HEK293 (cell line): ENCODE results near the gene ANKRD31.

Experiments
- CTCF ChIA-PET: fragments of 350-600 bp; formaldehyde crosslinking; extraction: SDS; loops from one replicate; lab custom pipeline; 2021; ENCODE audit warnings: antibody characterized with exemption; lab: Yijun Ruan, JAX
- POLR2A ChIA-PET: fragments of 300-600 bp; formaldehyde crosslinking; extraction: SDS; loops from one replicate; lab custom pipeline; 2020; ENCODE audit warnings: antibody characterized with exemption, inconsistent platforms; lab: Yijun Ruan, JAX
- H3K27ac ChIP-seq: fragments of 200-500 bp; sonication (Bioruptor generic); 2 replicates; pipeline ENCODE4 v1.5.1; 2014; ENCODE audit warnings: low read depth, low read length, control low read depth, inconsistent platforms; ENCODE audit errors: extremely low read depth
- H3K36me3 ChIP-seq, 2 experiments: fragments of 200-500 bp in 1 of 2; sonication (Bioruptor generic) in 1 of 2; 1 replicate in 1 of 2; 2 replicates in 1 of 2; pipeline ENCODE4 v1.5.1; 2014 to 2017; ENCODE audit warnings: inconsistent platforms in 2 of 2, low read length in 2 of 2; ENCODE audit not compliant: control insufficient read depth in 2 of 2, insufficient read depth in 1 of 2
- H3K4me1 ChIP-seq: fragments of 200-500 bp; sonication (Bioruptor generic); 2 replicates; pipeline ENCODE4 v1.5.1; 2014; ENCODE audit warnings: mild to moderate bottlenecking, low read length, inconsistent platforms; ENCODE audit not compliant: control insufficient read depth, insufficient read depth
- H3K4me3 ChIP-seq: 2 replicates; pipeline ENCODE4 v1.5.1; 2011; ENCODE audit warnings: low read depth, mild to moderate bottlenecking, control low read depth, low read length, moderate library complexity
- H3K9me3 ChIP-seq: fragments of 200-500 bp; sonication (Bioruptor generic); 2 replicates; pipeline ENCODE4 v1.5.1; 2014; ENCODE audit warnings: low read depth, low read length, inconsistent platforms; ENCODE audit not compliant: control insufficient read depth, insufficient read depth
- MYNN ChIP-seq: fragments of 450-650 bp; formaldehyde crosslinking; IDR thresholded peaks from 2 replicates; pipeline ENCODE4 v1.5.1; 2016; ENCODE audit warnings: missing biosample characterization, missing genetic modification characterization, borderline replicate concordance
- SCRT1 ChIP-seq: fragments of 450-650 bp; formaldehyde crosslinking; IDR thresholded peaks from 2 replicates; pipeline ENCODE4 v1.5.1; 2016; ENCODE audit warnings: missing biosample characterization, missing genetic modification characterization, borderline replicate concordance
- SCRT2 ChIP-seq: fragments of 450-650 bp; formaldehyde crosslinking; IDR thresholded peaks from 2 replicates; pipeline ENCODE4 v1.5.1; 2016; ENCODE audit warnings: missing biosample characterization, missing genetic modification characterization
- ZBTB17 ChIP-seq: fragments of 450-650 bp; formaldehyde crosslinking; IDR thresholded peaks from 2 replicates; pipeline ENCODE4 v1.5.1; 2016; ENCODE audit warnings: missing biosample characterization, missing genetic modification characterization
- ZBTB48 ChIP-seq: fragments of 450-650 bp; formaldehyde crosslinking; IDR thresholded peaks from 2 replicates; pipeline ENCODE4 v1.5.1; 2016; ENCODE audit warnings: missing biosample characterization, missing genetic modification characterization
- ZEB2 ChIP-seq: fragments of 450-650 bp; formaldehyde crosslinking; IDR thresholded peaks from 2 replicates; pipeline ENCODE4 v1.5.1; 2016; ENCODE audit warnings: missing biosample characterization, missing genetic modification characterization
- ZNF146 ChIP-seq: fragments of 450-650 bp; formaldehyde crosslinking; IDR thresholded peaks from 2 replicates; pipeline ENCODE4 v1.5.1; 2016; ENCODE audit warnings: missing biosample characterization, missing genetic modification characterization
- ZNF2 ChIP-seq: fragments of 450-650 bp; formaldehyde crosslinking; IDR thresholded peaks from 2 replicates; pipeline ENCODE4 v1.5.1; 2016; ENCODE audit warnings: missing biosample characterization, missing genetic modification characterization
- ZNF324 ChIP-seq: fragments of 450-650 bp; formaldehyde crosslinking; IDR thresholded peaks from 2 replicates; pipeline ENCODE4 v1.5.1; 2016; ENCODE audit warnings: missing biosample characterization, missing genetic modification characterization
- ZNF404 ChIP-seq: fragments of 450-650 bp; formaldehyde crosslinking; IDR thresholded peaks from 2 replicates; pipeline ENCODE4 v1.5.1; 2017; ENCODE audit warnings: missing biosample characterization, missing genetic modification characterization
- ZNF654 ChIP-seq: fragments of 450-650 bp; formaldehyde crosslinking; IDR thresholded peaks from 2 replicates; pipeline ENCODE4 v1.5.1; 2016; ENCODE audit warnings: low read depth, missing biosample characterization, missing genetic modification characterization
- ZNF660 ChIP-seq: fragments of 450-650 bp; IDR thresholded peaks from 2 replicates; pipeline ENCODE4 v1.5.1; 2018; ENCODE audit warnings: missing biosample characterization, mild to moderate bottlenecking, missing genetic modification characterization
- ZNF664 ChIP-seq: fragments of 450-650 bp; formaldehyde crosslinking; IDR thresholded peaks from 2 replicates; pipeline ENCODE4 v1.5.1; 2016; ENCODE audit warnings: missing biosample characterization, missing genetic modification characterization
- ZNF785 ChIP-seq: fragments of 450-650 bp; formaldehyde crosslinking; IDR thresholded peaks from 2 replicates; pipeline ENCODE4 v1.5.1; 2016; ENCODE audit warnings: missing biosample characterization, missing genetic modification characterization
- ZSCAN16 ChIP-seq: fragments of 450-650 bp; formaldehyde crosslinking; IDR thresholded peaks from 2 replicates; pipeline ENCODE4 v1.5.1; 2016; ENCODE audit warnings: missing biosample characterization, missing genetic modification characterization
- ZSCAN30 ChIP-seq: fragments of 450-650 bp; IDR thresholded peaks from 2 replicates; pipeline ENCODE4 v1.5.1; 2018; ENCODE audit warnings: missing biosample characterization, mild to moderate bottlenecking, missing genetic modification characterization, moderate library complexity
- ZXDB ChIP-seq: fragments of 450-650 bp; formaldehyde crosslinking; IDR thresholded peaks from 2 replicates; pipeline ENCODE4 v1.5.1; 2016; ENCODE audit warnings: missing biosample characterization, missing genetic modification characterization
- TF ChIP-seq, protein P1 (sequence below): fragments of 450-650 bp; formaldehyde crosslinking; IDR thresholded peaks from 2 replicates; pipeline ENCODE4 v1.5.1; 2016; ENCODE audit warnings: missing biosample characterization, missing genetic modification characterization, borderline replicate concordance
- TF ChIP-seq, protein P2 (sequence below): fragments of 450-650 bp; formaldehyde crosslinking; conservative IDR thresholded peaks from 2 replicates; pipeline ENCODE4 v1.5.1; 2016; ENCODE audit warnings: low read depth, missing biosample characterization, missing genetic modification characterization
- TF ChIP-seq, protein P3 (sequence below): fragments of 450-650 bp; formaldehyde crosslinking; IDR thresholded peaks from 2 replicates; pipeline ENCODE4 v1.5.1; 2016; ENCODE audit warnings: missing biosample characterization, missing genetic modification characterization
- TF ChIP-seq, protein P4 (sequence below): fragments of 450-650 bp; formaldehyde crosslinking; IDR thresholded peaks from 2 replicates; pipeline ENCODE4 v1.5.1; 2016; ENCODE audit warnings: missing biosample characterization, missing genetic modification characterization

The ANKRD31 gene

DNA sequence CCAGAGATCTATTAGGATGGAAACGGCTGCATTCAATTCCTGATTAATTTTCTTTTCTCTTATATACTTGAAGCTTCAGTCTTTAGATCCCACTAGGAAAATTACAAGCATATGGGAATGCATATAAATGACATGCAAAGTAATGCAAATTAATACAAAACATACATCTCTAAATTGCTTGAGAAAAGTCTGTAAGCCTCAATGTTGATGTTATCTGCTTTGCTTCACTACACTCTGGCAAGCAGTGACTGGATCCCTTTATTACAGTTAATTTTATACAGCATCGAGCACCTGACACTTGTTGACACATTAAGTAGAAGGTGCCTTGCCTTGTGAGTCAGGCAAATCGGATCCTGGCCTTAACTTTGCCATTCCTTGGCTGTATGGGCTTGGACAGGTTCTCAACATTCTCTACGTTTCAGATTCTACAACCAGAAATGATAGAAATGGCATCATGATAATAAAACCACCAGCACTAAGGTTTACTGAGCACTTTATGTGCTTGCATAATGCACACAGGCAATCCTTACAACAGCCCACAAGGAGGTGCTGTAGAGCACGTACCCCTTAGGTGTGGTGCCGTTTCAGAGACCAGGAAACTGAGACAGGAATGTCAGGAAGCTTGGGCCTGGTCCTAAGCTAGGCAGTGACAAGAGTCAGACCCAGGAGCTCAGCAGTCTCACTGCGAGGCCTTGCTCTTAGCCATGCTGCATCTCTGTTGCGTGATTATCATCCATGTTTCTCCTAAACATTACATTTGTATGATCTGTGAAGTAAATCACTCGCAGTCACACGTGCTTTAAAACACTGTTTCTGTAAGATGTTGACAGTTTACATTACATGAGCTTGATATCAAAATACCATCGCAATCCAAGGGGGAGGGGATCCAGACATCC is 187.0 kb downstream of the ANKRD31 start:
- Histone ChIP-seq H3K27ac (no peak overlapping the region), H3K4me3 (no peak overlapping the region)
- TF ChIP-seq ZBTB17 (no peak), SCRT2 (tag by site-specific recombination) (peak; percentile 96), ZNF654 (tag by site-specific recombination) (peak; percentile 32), ZNF324 (tag by site-specific recombination) (no peak), ZNF660 (tag by site-specific recombination) (0 out of 2 replicates have a peak, but pooled peaks have one; percentile 68), ZNF146 (tag by site-specific recombination) (no peak), ZNF2 (tag by site-specific recombination) (peak; percentile 57; the same call in 1 of the 2 replicates), ZXDB (tag by site-specific recombination) (no peak), ZEB2 (no peak), ZSCAN16 (tag by site-specific recombination) (peak; percentile 100), ZNF404 (no peak), SCRT1 (tag by site-specific recombination) (peak; percentile 83), MYNN (no peak), ZBTB48 (tag by site-specific recombination) (peak; percentile 18; the same call in 1 of the 2 replicates), ZNF785 (tag by site-specific recombination) (peak; percentile 96), ZNF664 (tag by site-specific recombination) (peak; percentile 29; the same call in 1 of the 2 replicates), ZSCAN30 (tag by site-specific recombination) (peak; percentile 87)
- TF ChIP-seq, protein P1, sequence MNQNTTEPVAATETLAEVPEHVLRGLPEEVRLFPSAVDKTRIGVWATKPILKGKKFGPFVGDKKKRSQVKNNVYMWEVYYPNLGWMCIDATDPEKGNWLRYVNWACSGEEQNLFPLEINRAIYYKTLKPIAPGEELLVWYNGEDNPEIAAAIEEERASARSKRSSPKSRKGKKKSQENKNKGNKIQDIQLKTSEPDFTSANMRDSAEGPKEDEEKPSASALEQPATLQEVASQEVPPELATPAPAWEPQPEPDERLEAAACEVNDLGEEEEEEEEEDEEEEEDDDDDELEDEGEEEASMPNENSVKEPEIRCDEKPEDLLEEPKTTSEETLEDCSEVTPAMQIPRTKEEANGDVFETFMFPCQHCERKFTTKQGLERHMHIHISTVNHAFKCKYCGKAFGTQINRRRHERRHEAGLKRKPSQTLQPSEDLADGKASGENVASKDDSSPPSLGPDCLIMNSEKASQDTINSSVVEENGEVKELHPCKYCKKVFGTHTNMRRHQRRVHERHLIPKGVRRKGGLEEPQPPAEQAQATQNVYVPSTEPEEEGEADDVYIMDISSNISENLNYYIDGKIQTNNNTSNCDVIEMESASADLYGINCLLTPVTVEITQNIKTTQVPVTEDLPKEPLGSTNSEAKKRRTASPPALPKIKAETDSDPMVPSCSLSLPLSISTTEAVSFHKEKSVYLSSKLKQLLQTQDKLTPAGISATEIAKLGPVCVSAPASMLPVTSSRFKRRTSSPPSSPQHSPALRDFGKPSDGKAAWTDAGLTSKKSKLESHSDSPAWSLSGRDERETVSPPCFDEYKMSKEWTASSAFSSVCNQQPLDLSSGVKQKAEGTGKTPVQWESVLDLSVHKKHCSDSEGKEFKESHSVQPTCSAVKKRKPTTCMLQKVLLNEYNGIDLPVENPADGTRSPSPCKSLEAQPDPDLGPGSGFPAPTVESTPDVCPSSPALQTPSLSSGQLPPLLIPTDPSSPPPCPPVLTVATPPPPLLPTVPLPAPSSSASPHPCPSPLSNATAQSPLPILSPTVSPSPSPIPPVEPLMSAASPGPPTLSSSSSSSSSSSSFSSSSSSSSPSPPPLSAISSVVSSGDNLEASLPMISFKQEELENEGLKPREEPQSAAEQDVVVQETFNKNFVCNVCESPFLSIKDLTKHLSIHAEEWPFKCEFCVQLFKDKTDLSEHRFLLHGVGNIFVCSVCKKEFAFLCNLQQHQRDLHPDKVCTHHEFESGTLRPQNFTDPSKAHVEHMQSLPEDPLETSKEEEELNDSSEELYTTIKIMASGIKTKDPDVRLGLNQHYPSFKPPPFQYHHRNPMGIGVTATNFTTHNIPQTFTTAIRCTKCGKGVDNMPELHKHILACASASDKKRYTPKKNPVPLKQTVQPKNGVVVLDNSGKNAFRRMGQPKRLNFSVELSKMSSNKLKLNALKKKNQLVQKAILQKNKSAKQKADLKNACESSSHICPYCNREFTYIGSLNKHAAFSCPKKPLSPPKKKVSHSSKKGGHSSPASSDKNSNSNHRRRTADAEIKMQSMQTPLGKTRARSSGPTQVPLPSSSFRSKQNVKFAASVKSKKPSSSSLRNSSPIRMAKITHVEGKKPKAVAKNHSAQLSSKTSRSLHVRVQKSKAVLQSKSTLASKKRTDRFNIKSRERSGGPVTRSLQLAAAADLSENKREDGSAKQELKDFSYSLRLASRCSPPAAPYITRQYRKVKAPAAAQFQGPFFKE (tag by site-specific recombination), result no peak
- TF ChIP-seq, protein P2, sequence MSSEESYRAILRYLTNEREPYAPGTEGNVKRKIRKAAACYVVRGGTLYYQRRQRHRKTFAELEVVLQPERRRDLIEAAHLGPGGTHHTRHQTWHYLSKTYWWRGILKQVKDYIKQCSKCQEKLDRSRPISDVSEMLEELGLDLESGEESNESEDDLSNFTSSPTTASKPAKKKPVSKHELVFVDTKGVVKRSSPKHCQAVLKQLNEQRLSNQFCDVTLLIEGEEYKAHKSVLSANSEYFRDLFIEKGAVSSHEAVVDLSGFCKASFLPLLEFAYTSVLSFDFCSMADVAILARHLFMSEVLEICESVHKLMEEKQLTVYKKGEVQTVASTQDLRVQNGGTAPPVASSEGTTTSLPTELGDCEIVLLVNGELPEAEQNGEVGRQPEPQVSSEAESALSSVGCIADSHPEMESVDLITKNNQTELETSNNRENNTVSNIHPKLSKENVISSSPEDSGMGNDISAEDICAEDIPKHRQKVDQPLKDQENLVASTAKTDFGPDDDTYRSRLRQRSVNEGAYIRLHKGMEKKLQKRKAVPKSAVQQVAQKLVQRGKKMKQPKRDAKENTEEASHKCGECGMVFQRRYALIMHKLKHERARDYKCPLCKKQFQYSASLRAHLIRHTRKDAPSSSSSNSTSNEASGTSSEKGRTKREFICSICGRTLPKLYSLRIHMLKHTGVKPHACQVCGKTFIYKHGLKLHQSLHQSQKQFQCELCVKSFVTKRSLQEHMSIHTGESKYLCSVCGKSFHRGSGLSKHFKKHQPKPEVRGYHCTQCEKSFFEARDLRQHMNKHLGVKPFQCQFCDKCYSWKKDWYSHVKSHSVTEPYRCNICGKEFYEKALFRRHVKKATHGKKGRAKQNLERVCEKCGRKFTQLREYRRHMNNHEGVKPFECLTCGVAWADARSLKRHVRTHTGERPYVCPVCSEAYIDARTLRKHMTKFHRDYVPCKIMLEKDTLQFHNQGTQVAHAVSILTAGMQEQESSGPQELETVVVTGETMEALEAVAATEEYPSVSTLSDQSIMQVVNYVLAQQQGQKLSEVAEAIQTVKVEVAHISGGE, result no peak
- TF ChIP-seq, protein P3, sequence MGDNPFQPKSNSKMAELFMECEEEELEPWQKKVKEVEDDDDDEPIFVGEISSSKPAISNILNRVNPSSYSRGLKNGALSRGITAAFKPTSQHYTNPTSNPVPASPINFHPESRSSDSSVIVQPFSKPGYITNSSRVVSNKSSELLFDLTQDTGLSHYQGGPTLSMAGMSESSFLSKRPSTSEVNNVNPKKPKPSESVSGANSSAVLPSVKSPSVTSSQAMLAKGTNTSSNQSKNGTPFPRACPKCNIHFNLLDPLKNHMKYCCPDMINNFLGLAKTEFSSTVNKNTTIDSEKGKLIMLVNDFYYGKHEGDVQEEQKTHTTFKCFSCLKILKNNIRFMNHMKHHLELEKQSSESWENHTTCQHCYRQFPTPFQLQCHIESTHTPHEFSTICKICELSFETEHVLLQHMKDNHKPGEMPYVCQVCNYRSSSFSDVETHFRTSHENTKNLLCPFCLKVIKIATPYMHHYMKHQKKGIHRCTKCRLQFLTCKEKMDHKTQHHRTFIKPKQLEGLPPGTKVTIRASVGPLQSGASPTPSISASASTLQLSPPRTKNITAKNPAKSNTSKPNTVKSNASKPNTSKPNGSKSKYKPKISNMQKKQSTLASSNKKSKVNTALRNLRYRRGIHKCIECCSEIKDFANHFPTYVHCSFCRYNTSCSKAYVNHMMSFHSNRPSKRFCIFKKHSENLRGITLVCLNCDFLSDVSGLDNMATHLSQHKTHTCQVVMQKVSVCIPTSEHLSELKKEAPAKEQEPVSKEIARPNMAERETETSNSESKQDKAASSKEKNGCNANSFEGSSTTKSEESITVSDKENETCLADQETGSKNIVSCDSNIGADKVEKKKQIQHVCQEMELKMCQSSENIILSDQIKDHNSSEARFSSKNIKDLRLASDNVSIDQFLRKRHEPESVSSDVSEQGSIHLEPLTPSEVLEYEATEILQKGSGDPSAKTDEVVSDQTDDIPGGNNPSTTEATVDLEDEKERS, result no peak
- TF ChIP-seq, protein P4, sequence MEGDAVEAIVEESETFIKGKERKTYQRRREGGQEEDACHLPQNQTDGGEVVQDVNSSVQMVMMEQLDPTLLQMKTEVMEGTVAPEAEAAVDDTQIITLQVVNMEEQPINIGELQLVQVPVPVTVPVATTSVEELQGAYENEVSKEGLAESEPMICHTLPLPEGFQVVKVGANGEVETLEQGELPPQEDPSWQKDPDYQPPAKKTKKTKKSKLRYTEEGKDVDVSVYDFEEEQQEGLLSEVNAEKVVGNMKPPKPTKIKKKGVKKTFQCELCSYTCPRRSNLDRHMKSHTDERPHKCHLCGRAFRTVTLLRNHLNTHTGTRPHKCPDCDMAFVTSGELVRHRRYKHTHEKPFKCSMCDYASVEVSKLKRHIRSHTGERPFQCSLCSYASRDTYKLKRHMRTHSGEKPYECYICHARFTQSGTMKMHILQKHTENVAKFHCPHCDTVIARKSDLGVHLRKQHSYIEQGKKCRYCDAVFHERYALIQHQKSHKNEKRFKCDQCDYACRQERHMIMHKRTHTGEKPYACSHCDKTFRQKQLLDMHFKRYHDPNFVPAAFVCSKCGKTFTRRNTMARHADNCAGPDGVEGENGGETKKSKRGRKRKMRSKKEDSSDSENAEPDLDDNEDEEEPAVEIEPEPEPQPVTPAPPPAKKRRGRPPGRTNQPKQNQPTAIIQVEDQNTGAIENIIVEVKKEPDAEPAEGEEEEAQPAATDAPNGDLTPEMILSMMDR, result peak; percentile 33; the same call in 1 of the 2 replicates
- TF ChIP-seq, all 188 proteins: peak for 11
- peaks cover 7% of the 10 kb centered on the region for H3K4me1 ChIP-seq
- H3K36me3 ChIP-seq, result peaks cover 0 to 4% of the 10 kb centered on the region in 2 experiments; a peak in 1 of 3 replicates
- ChIA-PET POLR2A (no interaction called here), CTCF (interaction anchor here (0.5 to 2.5 kb wide), 38 partner anchors 8 to 778 kb away, joined by 3 to 16 read pairs (median 3); partner anchors contain the start of gene HMGCR)
- no peaks in the 10 kb centered on the region for H3K9me3 ChIP-seq
